Activated gamma-delta T cell treated with anti-CD3 and anti-CD28 coated beads, Interleukin-2, amount 50 U/mL, for 16 hours (primary cell): ENCODE results near the gene PLGLB2.
"Not testable (repeated sequence)": the region's sequence is repeated elsewhere in the genome, so short reads cannot be mapped to it uniquely, and the experiment has no call there.

Source experiments
- DNase-seq: peaks from one replicate; pipeline ENCODE4 v3.0.0-alpha.2; 2020; ENCODE audit warnings: low read depth

PLGLB2 gene

GRCh38 chr2:87747791-87748190, at the start of gene PLGLB2:
Gene PLGLB2, plus strand, starts transcription at chr2:87748087. Its CDS starts 67 bp downstream, at chr2:87748154.
- not testable (repeated sequence) for DNase-seq

DNA sequence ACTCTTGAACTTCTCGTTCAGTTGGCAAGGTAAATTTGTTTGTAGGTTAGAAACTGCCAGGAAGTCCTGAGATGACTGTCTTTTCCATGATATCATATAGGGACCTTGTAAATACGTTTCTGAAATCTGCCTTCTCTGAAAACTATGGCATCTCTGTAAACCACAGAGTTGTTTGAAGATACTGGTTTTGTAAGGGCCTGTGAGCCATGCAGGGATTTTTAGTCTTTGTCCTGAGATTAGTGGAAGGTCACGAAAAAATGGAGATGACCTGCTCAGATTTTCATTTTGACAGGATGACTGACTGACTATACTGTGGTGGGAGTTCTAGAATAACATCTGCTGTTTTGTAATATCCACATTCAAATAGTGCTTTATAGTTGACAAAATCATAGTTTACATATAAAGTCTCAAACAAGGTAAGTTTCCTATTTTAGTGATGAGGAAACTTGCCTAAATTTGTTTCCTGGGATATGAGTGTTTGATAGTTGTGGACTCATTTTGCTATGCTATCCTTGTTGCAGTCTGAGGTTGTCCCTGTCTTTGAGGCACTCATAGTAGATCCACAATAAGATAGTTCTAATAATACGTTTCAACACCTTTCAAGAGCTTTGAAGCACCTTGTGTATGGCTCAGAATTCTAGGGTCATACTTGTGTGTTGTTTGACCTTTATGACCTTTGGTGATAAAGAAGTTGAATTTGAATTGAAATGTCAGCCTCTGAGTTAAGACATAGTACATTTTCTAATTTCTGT, 43.1 kb upstream of the PLGLB2 start:
- DNase-seq = not testable (repeated sequence)

DNA sequence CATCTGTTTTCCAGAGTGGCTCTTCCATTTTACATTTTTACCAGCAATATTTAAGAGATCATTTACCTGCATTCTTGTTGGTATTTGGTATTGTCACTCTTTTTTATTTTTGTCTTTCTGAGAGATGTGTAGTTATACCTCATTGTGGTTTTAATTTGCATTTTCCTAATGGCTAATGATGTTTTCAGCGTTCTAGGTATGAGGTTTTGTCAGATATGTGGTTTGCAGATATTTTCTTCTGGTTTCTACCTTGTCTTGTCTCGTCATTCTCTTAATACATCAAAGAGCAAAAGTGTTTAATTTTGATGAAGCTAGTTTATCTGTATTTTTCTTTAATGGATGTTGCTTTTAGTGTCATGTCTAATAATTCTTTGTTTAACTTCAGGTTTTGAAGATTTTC, 39.5 kb upstream of the PLGLB2 start:
- not testable (repeated sequence) for DNase-seq

- not testable (repeated sequence) for DNase-seq
Observed at GRCh38 chr2:87727940-87728599, 19.8 kb upstream of the PLGLB2 start.

DNA sequence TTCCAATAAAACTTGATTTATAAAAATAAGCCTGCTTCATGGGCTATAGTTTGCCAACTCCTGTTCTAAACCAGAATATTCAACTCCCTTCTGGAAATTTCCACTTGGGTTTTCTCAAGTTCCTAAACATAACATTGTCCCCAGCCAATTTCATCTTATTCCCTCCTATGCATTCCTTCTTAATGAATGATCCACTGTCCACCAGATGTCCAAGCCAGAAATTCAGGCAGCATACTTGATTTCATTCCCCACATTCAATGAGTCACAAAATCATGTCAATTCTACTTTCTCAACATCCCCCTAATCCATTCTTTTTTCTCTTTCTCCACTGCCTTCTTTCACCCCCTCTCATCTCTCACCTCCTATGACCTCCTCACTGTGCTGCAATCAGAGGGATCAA, 7.0 kb upstream of the PLGLB2 start:
- DNase-seq = not testable (repeated sequence)

- not testable (repeated sequence) for DNase-seq
Observed at GRCh38 chr2:87742393-87743108, 5.3 kb upstream of the PLGLB2 start.

GRCh38 chr2:87743638-87744037, 4.2 kb upstream of the PLGLB2 start:
- not testable (repeated sequence) for DNase-seq

DNA sequence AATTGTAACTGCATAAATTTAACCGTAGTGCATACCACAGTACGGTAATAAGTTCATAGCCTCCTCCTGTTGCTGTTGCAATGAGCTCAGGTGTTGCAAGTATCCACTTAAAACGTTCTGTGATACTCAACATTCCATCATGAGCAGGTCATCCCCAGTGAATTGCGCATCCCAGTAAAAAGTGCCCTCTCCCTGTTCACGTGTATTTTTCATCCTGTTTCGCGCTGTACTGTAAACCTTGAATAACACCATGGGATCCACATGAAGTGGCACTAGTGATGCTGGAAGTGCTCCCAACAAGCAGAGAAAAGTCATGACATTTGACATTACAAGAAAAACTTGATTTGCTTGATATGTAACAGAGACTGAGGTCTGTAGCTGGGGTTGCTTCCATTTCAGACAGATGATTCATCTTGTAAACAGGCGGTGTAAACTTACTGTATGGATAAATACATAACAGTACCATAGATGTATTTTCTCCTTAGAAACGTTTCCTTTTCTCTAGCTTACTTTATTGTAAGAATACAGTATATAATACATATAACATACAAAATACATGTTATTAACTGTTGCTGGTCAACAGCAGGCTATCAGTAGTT, 2.4 kb upstream of the PLGLB2 start:
- DNase-seq = not testable (repeated sequence)

DNA sequence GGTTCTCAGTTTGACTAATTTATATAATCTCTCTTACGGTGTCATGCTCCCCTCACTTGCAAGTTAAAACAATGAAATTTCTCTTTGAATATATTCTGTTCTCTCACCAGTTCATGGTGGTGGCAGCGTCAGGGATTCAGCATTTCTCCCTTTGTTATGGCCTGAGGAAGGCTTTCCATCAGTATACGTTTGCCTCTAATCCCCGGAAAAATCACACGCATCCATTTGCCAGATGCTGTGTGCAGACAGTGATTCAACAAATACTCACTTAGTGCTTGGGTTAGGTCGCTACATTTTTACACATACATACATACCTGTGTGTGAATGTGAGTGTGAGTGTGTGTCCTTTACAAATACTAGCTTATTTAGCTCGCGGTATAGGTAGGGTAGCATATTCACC, 637 bp downstream of the PLGLB2 start:
- not testable (repeated sequence) for DNase-seq

DNA sequence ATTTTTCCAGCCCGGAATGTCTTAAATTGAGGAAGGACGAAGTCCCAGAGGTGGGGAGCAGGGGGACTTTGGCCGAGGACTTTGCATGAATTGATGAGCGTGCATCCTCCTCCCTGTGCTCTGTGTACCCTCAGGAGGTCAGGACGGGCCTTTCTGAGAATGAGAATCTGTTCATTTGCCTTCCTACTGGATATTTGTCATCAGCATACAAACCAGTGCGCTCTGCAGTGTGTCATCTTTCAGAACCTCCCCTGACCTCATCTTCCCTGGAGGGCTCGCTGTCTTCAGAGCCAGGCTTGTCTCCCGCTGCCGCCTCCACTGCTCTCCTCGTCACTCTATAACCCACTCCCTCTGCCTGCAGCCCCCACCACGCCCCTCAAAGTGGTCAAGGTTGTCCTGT, 2.7 kb downstream of the PLGLB2 start:
- DNase-seq = not testable (repeated sequence)

- not testable (repeated sequence) for DNase-seq
Observed at GRCh38 chr2:87754759-87755158, 6.9 kb downstream of the PLGLB2 start.
